GM04503 (cell line): Measurements from ENCODE around the gene MICAL2.
A peak's percentile ranks its signal among the peaks of the same experiment; 100 is the strongest.

Source experiments
- DNase-seq: peaks from one replicate; pipeline ENCODE4 v3.0.0-alpha.2; 2012; ENCODE audit warnings: low read depth

The MICAL2 gene

DNA sequence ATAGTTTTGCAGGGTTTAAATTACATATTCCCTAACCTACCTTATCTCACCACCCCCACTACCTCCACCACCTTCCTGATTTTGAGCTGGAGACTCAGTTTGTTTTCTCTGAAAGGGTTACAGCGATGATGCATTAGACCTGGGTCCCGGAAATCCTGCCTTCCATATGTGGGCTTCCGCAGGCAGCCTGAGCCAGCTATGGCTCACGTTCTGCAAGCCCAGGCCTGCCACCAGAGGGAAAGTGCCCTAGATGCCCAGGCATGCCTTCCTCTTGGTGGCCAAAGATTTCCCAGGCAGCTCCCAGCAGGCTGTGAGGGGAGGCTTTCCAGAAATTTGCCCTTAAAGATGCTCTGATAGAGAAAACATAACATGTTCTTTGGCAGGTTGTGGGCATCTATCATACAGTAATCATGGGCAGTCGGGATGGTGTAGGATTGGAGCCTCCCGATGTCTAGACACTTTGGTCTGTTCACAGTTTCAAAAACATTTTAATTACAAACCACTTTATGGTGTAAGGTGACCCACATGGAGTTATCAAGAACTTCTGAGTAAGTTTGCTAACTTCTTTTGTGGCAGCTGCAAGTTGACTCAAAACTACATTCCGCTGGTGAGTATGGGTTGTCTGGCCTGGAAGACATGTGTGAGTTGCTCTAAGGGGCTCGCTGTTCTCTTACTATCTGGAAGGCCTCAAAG, 79.3 kb downstream of the MICAL2 start:
- no peak for DNase-seq

DNA sequence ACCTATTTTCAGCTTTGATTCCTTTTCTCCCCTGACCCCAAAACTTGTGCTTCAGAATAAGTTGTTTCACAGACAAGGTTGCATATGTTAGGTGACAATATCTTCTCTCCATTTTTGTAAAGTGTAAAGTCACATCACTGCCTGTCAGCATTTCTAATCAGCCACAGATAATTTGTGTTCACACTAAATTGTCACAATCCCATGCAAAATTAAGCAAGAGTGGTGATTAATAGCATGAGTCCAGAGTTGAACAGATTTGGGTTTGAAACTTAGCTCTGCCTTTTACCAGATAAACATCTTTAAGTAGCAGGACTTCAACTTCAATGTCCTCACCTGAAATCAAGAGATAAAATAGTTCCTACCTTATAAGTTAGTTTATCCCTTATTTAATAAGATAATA, 80.1 kb downstream of the MICAL2 start:
- no peak for DNase-seq

DNA sequence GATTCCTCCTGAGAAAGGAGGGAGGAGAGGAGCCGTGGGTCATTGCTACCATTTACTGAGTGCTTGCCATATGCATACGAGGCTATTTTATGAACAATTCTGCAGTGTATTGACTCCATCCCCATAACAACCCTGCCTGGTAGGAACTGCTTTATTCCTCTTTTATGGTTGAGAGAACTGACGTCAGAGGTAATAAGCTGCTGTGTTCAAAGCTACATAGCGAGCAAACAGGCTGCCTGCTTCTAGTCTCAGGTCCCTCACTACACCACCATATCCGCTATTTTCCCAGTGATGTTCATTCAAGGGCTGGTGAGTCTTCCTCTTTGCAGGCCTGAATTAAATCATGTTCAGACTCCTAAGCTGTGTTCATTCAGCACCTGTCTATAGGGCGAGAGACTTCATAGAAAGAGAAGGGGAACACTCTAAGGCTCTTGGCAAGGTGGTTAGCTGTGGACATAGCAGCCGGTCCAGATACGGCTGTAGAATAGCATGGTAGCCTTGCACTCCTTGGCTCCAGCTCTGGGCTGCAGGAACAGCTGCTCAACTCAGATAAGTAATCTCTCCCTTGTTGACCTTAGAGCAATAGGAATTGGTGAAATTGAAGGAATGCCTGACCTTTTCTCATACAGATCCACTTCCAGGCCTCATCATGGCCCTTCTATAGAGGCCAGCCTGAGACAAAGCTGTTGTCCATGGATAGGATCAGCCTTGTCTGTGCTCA, 82.6 kb downstream of the MICAL2 start:
- DNase-seq = no peak

DNA sequence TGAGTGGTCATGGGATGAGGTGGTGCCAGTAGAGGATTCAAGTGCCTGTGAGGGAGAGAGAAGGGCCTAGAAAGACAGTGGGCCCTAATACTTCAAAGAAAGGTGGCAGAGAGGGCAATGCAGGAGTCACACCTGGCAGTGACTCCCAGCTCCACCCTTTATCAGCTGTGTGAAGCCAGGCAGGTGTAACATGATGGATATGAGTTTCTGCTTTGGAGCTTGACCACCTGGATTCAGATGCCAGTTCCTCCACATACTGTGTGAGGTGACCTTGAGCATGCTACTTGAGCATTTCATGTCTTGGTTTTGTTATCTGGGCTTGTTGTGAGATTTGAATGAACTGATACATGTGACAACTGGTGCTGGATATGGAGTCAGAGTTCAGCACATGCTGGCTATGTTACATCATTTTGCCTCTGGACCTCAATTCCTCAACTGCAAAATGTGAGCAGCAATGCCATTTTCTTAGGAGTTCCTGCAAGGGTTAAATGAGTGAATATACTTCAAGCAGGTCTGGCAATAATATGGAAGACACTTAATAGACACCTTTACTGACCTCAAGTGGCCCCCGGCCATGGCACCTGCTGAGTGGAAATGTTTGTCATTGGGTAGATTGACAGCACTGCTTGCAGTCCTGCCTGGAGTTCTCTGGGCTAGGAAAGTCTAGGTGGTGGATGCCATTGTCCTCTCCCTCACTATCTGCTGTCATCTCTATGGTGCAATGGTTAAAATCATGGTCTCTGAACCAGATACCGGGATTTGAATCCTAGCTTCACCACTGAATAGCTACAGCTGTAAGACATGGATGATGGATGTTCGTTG, 83.3 kb downstream of the MICAL2 start:
- DNase-seq = no peak

DNA sequence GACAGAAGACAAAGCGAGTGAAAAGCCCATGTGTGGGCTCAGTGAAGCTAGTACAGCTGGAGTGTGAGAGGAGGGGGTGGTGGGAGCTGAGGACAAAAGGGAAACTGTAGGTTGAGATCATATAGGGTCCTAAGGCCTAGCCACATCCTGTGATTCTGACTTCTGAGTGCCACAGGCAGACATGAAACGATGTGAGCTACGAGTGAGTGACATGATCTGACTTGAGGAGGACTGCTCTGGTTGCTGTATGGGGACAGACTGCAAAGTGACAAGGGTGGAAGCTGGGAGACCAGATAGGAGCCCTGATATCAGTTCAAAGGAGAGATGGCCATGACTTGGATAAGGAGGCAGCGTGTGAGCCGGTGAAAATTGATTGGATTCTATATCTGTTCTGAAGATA, 85.4 kb downstream of the MICAL2 start:
- no peak for DNase-seq

DNA sequence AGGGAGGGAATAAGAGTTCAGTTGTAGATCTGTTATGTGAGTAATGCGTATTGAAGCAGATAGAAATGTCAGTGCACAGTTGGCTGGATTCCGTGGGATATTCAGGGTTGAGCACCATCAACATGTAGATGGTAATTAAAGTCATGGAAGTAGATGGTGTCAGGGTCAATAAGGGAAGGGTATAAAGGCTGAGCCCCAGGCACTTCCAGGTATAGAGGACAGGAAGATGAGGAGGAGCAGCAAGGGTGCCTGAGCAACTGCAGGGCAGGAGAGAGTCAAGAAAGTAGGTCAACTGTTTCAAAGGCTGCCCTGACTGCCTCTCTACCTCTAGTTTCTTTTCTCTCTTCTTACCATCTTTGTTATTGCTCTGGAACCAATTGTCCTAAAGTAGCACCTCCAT, 85.9 kb downstream of the MICAL2 start:
- DNase-seq = no peak

DNA sequence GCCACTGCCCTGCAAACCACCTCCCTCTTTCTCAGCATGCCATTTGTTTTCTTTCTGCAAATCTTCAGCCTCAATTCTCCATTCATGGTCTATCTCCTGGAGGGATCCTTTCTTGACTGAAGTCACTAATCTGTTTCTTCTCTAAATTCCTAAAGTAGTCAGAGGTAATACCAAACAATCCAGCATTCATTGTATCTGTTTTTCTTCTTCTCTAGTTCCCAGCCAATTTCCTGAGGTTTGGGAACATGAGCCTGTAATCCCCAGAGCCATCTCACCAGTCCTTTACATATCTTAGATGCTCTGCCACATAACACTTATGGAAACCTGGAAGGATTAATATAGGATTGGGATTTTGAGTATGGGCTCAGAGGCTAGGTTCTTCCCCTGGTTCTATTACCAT, 86.5 kb downstream of the MICAL2 start:
- DNase-seq = no peak

DNA sequence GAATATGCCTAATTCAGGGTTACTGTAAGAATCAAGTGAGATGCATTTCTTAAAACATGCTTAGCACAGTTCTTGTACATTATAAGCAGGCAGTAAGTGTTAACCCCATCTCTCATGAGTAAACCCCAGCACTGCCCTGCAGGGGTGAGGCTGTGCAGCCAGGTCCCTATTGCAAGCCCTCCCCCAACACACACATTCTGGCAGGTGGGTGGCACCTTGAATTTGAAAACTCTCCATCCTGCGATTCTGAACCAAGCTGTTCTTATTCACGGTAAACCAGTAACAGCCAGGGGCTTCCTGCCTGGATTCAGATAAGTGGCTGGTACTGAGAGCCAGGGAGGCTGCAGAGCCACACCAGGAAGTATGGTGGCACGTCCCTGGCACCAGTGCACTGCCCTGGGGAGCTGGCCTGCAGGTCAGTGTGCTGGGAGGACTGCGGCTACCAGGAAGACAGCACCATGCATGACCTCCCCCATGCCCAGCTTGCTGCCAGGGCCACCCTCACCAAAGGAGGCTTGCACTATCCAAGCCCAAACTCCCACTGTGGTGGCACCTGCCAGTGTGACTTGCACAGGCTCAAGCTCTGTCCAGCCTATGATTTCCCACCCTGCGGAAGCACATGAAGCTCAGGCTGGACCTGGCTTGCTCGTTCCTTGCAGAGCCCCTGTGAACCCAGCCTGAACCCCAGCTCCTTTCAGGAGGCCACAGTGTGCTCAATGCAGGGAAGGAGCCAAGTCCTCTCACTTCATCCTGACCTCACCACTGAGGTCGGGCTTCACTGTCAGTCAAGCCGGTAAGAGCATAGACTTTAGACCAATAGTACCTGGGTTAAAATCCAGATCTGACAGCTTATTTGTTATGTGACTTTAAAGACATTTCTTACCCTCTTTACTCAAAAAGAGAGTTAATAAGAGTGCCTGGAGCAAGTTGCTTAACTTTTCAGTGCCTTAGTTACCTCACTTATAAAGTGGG, 88.1 kb downstream of the MICAL2 start:
- no peak for DNase-seq

DNA sequence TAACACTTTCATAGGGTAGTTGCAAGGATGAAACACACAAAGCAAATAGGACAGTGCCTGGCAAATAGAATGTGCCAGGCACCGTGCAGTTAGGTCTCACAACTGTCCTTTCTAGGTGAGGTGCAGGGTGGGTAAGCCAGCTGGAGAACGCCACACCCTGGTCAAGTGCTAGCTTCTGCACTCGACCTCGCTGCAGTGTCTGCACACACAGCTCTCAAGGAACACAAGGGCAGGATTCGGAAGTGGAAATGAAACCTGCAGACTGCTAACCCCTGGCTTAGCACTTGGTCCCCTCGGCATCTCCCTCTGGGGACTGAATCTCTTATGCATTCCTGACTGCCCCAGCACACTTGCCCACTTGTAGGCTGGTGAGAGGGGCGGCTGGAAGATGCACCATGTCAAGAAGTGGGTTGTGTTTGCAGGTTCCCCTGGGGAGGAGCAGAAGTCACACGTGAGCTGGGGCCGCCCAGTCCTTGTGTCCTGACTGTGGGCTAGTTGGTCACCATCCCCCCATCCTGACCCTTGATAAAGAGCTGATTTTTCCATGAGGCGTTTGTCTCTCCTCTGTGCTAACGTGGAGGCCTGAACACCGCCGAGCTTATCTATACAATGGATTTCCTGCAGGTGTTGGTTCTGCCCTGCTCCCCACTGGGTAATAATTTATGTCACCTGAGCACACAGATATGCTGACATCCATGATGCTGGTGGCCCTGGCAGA, 89.0 kb downstream of the MICAL2 start:
- no peak for DNase-seq

DNA sequence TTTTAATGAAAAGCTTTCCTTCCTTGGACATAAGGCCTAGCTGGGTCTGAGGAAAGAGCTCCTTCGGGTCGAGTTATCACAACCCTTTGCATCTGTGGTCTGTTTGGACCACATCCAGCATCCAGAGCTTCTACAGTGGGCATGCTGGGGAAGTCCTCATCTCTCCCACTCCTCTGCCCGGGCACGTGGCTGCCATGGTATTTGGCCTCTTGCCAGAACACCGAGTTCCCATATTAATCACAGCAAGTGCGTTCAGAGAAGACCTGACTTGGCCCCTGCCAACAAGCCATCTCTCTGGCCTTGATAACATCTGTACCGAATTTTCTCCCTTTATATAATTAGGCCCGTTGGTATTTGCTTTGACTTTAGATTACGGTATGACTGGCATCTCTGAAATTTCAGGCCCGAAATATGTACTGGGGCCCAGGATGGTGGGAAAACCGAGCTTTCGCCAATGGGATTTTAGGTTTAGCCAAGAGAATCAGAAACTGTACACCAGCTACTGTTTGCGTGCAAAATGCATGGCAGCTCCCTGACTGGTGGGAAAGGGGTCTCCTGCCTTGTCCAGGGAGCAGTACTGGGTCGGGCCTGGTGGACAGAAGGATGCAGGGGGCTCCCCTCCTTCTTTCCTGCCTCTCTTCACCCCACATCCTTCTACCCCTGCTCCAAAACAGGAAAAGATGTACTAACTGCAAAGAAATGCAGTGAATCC, 90.0 kb downstream of the MICAL2 start:
- peak; percentile 73 for DNase-seq

DNA sequence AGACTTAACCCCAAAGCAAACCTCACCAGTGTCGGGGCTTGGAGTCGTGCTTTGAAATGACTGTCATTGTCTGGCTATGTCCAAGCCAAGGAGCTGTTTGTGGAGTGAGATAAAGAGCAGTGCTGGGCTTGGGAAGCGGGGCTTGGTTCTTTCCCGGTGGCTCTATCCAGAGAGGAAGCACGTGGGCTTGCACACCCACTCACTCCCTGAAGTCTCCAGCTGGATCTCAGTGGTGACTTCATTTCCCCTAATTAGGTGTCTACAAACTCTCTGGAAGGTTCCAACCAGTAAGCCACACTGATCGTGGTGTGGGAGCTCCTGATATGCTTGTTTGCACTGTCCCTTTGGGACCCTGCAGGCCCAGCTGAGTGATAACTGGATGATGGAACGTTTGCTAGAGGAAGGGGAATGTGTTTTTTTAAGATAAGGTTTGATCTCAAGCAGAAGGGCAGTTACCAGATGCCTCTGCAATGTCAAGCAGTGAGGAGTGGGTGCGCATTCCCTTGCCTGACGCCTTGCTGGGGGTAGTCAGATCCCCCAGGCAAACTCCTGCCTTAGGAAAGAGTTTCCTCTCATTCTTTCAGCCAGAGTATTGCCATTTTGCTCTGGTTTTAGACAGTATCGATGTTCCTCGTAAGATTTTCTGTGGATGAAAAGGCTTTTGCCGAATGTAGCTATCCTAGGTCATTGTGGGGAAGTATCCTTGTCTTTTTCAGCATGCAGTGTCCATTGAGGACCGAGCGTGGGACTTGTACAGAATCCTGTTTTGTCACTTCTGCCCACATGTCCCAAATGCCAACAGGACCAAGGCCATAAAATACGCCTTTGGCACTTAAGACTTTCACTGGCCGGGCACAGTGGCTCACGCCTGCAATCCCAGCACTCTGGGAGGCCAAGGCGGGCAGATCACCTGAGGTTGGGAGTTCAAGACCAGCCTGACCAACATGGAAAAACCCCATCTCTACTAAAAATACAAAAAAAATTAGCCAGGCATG, 90.9 kb downstream of the MICAL2 start:
- peak; percentile 93 for DNase-seq

DNA sequence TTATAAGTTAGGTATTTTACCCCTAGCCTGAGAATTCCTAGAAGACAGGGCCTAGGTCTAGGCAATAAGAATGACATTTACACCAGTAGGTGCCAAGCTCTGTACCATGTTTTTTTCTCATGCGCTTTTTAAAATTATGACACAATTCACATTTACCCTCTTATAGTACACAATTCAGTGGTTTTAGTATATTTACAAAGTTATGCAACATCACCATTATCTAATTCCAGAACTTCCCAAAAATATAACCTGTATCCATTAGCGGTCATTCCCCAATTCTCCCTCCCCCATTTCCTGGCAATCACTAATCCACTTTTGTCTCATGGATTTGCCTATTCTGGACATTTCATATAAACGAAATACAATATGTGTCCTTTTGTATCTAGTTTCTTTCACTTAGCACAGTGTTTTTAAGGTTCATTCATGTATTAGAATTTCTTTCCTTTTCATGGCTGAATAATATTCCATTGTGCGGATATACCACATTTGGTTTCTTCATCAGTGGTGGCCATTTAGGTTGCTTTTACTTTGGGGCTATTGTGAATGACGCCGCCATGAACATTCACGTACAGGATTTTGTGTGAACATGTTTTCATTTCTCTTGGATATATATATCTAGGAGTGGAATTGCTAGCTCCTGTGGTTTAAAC, 92.4 kb downstream of the MICAL2 start:
- no peak for DNase-seq

DNA sequence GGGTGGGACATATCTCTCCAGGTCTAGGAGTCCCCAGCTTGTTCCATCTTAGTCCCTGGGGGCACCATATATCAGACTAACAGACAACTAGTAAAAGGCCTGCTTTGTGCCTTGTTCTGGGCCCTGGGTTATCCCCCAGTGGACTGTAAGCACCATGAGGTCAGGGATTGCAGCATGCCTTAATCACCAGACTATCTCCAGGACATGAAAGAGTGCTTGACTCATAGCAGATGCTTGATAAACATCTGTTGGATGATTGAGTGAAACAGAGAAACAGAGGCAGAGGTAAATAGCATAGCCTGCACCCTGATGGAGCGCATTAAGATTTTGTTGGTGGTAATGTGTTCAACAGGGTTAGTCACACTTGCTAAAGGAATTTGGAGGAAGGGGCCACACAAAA, 94.1 kb downstream of the MICAL2 start:
- no peak for DNase-seq

DNA sequence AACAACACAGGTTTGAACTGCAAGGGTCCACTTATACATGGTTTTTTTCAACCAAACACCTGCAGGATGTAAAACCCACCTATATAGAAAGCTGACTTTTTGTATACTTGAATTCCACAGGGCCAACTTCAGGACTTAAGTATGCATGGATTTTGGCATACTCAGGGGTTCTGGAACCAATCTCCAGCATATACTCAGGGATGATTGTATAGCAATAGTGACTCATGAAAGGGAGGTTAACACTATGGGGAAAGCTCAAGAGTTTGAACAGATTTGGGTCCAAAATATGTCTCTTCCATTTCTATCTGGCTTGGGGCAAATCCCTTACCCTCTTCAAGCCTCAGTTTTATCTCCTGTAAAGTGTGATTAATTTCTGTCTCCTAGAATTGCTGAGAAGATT, 94.9 kb downstream of the MICAL2 start:
- DNase-seq = no peak

DNA sequence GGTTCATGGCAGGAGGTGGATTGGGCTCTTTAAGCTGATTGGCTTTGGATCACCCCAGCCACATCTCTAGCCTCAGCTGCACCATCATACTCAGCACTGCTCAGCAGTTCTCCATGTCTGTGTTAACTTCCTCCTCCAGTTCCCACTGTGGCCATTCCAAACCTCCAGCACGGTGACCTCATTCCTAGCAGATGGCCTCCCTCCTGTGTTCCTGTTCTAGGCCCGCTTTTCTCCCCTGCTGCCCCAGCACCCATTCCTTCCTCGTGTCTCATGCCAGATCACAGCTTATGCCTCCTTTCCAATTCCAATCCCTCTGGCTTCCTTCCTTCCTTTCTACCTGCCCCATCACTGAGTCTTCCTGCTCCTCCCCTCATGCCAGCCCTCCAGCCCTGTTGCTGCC, 96.1 kb downstream of the MICAL2 start:
- no peak for DNase-seq

DNA sequence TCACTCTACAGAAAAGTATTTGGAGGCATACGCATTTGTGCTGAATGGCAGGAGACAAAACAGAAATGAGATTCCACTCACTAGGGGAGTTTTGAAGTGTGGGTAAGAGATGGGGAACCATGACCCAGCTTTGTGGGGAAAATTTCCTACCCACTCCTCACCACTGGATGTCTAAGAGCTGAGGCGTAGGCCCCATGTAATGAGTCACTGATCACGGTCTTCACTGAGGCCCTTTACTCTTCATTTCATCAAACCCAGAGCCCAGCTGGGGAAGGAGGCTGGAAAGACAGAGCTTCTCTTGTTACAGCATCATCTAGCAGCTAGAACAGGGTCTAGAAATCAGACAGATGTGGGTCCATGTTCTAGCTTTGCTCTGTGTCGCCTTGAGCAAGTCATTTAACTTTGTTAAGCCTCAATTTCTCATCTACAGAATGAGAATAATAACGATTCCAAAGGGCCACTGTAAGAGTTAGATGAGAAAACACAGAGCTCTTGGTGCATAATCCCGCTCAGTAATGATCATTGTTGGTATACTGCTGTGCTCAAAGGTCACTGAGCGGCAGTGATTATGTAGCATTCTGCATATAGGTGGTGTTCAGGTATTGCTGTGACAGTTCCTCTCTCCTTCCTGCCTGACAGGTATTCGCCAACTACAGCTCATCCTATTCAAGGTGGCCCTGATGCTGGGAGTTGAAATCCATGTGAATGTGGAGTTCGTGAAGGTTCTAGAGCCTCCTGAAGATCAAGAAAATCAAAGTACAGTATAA, 97.2 kb downstream of the MICAL2 start:
- DNase-seq = no peak

DNA sequence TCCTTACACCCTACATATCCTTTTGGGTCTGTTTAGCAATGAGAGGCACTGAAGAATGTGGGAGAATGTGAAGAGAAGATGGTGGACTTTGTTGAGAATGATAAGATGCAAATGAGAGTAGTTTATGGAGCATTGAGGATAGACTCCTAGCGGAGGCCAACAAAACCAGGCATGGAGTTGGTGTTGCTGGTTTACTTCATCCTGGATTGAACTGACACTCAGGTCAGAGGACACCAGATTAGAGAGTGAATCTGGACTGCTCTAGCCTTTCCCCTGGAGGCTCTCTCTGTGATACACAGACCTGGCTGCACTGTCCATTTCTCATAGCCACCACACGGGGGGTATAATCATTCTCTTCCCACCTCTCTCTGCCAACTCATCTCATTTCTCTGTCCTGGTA, 98.7 kb downstream of the MICAL2 start:
- no peak for DNase-seq

DNA sequence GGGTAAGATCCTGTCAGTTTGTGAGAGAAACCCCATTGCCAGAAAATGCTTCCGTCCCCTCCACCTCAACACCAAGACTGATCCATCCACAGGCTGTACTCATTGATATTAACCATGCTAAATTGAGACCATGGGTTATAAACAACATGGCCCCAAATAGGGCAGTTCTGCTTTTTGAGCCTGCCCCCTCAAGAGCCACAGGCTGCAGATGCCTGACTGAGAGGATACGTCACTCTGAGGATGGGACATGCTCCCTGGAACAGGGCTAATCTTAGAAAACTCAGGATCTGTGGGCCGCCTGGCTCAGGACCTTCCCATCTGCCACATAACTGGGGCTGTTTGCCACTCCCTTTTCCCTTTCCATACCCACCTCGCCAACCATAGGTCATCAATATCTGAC, 99.8 kb downstream of the MICAL2 start:
- DNase-seq = no peak
